ENCODE results near the gene UEVLD. TPM values are rescaled to one million over a fixed set of nuclear protein-coding genes. Genes with fewer than 3 reads are reported as not detected.
A peak's percentile ranks its signal among the peaks of the same experiment; 100 is the strongest.

UEVLD gene
- total RNA-seq, 2 experiments from 2014 or later = 13.4 to 14.4 TPM

- Mint-ChIP-seq H3K4me1 (ENCODE audit: low read depth) (peaks cover 6% of the 10 kb centered on the region), H3K27me3 (ENCODE audit: low read depth) (no peaks in the 10 kb centered on the region), H3K4me3 (no peak overlapping the region), H3K9me3 (ENCODE audit: insufficient read depth) (no peaks in the 10 kb centered on the region), H3K36me3 (ENCODE audit: low read depth) (peaks cover 7% of the 10 kb centered on the region), H3K27ac (no peak overlapping the region)
- DNase-seq (no peak), ATAC-seq (no peak)
- ChIA-PET POLR2A (no interaction called here), CTCF (interaction anchor here (1.2 to 1.7 kb wide), 2 partner anchors 118 to 212 kb away, joined by 4 to 5 read pairs; partner anchors contain the start of gene HPS5)
These were observed 55.2 kb downstream of the UEVLD start for GRCh38 chr11:18533365-18533764.

- ChIA-PET CTCF (interaction anchor here (0.7 to 3.6 kb wide), 9 partner anchors 13 to 283 kb away, joined by 3 to 20 read pairs (median 4); no protein-coding TSS in a partner anchor), POLR2A (interaction anchor here (0.9 to 2.4 kb wide), 11 partner anchors 16 to 425 kb away, joined by 3 to 29 read pairs (median 6); partner anchors contain the start of genes GTF2H1, HPS5, LDHA and SPTY2D1)
- DNase-seq = no peak
- peaks cover 29% of the 10 kb centered on the region for H3K4me1 Mint-ChIP-seq (ENCODE audit: low read depth)
- no peaks in the 10 kb centered on the region for H3K9me3 Mint-ChIP-seq (ENCODE audit: insufficient read depth)
- no peaks in the 10 kb centered on the region for H3K27me3 Mint-ChIP-seq (ENCODE audit: low read depth)
- H3K27ac Mint-ChIP-seq = peak overlapping the region; percentile 99
- ATAC-seq = no peak
- H3K4me3 Mint-ChIP-seq = peak overlapping the region; percentile 99
- H3K36me3 Mint-ChIP-seq (ENCODE audit: low read depth) = peaks cover 23% of the 10 kb centered on the region
These were observed 61.0 kb downstream of the UEVLD start for GRCh38 chr11:18527512-18527911.

DNA sequence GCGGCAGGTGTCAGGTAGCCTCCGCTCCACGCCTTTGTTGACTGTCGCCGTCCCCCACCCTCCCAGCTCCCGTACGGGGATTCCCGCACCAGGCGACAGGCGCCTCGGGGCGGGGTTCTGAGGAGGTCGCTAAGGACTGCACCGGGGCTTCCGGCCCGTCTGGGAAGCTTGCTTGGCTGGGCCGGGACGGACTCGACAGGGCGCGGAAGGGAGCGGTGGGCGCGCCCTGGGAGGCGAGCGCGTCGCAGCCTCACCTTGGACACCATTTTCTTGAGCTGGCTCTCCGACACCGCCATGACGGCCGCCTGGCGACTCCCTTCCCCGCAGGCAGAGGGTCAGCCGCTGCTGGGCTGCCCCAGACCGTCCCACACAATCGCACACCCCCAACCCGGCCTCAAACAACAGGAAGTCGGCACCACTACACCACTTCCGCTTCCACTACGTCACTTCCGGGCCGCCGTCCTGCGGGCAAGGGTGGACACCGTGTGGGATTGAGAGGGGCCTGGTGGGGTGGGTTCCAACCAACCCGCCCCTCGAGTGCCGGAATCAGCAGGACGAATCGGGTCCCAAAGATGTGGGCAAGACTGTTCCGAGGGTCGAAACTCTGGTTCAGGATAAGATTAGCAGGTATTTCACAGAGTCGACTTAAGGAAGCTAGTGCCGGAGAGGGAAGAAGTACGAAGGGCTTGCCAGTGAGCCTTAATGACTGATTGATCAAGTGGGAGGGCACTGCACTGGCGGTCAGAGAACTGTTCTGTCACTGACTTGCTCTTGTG lies 61.8 kb downstream of the UEVLD start, which contains the start of gene TSG101:
TSG101 (minus strand) TSS at position 422 of the 776 bp plus-strand sequence; CDS start at position 296, 126 bp downstream.
- Mint-ChIP-seq H3K4me3 (peak within 1 kb of the TSS; percentile 99), H3K36me3 (ENCODE audit: low read depth) (peaks cover 31% of the 10 kb centered on the region), H3K9me3 (ENCODE audit: insufficient read depth) (no peaks in the 10 kb centered on the region), H3K4me1 (ENCODE audit: low read depth) (peaks cover 33% of the 10 kb centered on the region), H3K27me3 (ENCODE audit: low read depth) (no peaks in the 10 kb centered on the region), H3K27ac (peak within 1 kb of the TSS; percentile 99)
- ATAC-seq = peak; percentile 81
- CTCF ChIA-PET = interaction anchor here (0.7 to 3.6 kb wide), 16 partner anchors 14 to 420 kb away, joined by 3 to 20 read pairs (median 4); partner anchors contain the start of gene TMEM86A
- peak; percentile 93 for DNase-seq
- POLR2A ChIA-PET = interaction anchor here (0.6 to 2.4 kb wide), 22 partner anchors 9 to 1874 kb away, joined by 3 to 29 read pairs (median 4); partner anchors contain the start of genes GTF2H1, HPS5, LDHA and NUCB2

- CTCF ChIA-PET = interaction anchor here (0.8 to 3.6 kb wide), 10 partner anchors 14 to 420 kb away, joined by 3 to 20 read pairs (median 4); partner anchors contain the start of gene TMEM86A
- Mint-ChIP-seq H3K27ac (peak overlapping the region; percentile 99), H3K36me3 (ENCODE audit: low read depth) (peaks cover 28% of the 10 kb centered on the region), H3K9me3 (ENCODE audit: insufficient read depth) (no peaks in the 10 kb centered on the region), H3K4me1 (ENCODE audit: low read depth) (peaks cover 33% of the 10 kb centered on the region), H3K4me3 (peak overlapping the region; percentile 99), H3K27me3 (ENCODE audit: low read depth) (no peaks in the 10 kb centered on the region)
- DNase-seq (no peak), ATAC-seq (no peak)
- POLR2A ChIA-PET = interaction anchor here (0.6 to 2.4 kb wide), 19 partner anchors 9 to 1875 kb away, joined by 3 to 29 read pairs (median 4); partner anchors contain the start of genes GTF2H1, HPS5, LDHA and NUCB2
These were observed 62.4 kb downstream of the UEVLD start for GRCh38 chr11:18526130-18526520.

DNA sequence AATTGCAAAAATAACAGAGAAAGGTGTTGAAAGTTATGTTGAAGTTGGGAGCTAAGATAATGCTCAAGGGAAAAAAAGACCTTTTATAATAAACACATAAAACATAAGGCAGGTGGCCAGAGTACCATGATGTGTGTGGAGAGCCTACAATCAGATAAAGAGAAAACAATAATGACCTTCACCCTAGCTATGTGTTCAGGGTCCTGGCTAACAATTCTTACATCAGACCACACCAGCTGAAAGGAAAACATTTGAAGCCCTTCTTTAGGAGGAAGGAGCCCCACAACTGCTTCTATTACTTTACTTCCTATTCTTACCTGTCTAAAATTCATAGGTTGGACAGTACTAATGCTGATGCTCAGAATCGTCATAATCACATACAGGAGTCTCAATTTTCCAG lies 64.3 kb downstream of the UEVLD start:
- POLR2A ChIA-PET = interaction anchor here (0.7 kb wide), 1 partner anchor 487 kb away, joined by 3 read pairs; no protein-coding TSS in a partner anchor
- Mint-ChIP-seq H3K27me3 (ENCODE audit: low read depth) (no peaks in the 10 kb centered on the region), H3K36me3 (ENCODE audit: low read depth) (peaks cover 27% of the 10 kb centered on the region), H3K9me3 (ENCODE audit: insufficient read depth) (no peaks in the 10 kb centered on the region), H3K4me3 (no peak overlapping the region), H3K27ac (no peak overlapping the region), H3K4me1 (ENCODE audit: low read depth) (peaks cover 30% of the 10 kb centered on the region)
- DNase-seq = no peak
- CTCF ChIA-PET = interaction anchor here (0.8 to 2.8 kb wide), 4 partner anchors 9 to 280 kb away, joined by 3 to 8 read pairs (median 3); no protein-coding TSS in a partner anchor
- ATAC-seq = no peak

GRCh38 chr11:18523084-18523483 lies 65.5 kb downstream of the UEVLD start:
- no peaks in the 10 kb centered on the region for H3K27me3 Mint-ChIP-seq (ENCODE audit: low read depth)
- peaks cover 26% of the 10 kb centered on the region for H3K4me1 Mint-ChIP-seq (ENCODE audit: low read depth)
- H3K36me3 Mint-ChIP-seq (ENCODE audit: low read depth) = peaks cover 32% of the 10 kb centered on the region
- H3K9me3 Mint-ChIP-seq (ENCODE audit: insufficient read depth) = no peaks in the 10 kb centered on the region
- no peak for DNase-seq
- no peak overlapping the region for H3K4me3 Mint-ChIP-seq
- ChIA-PET CTCF (interaction anchor here (0.6 to 2.8 kb wide), 5 partner anchors 15 to 335 kb away, joined by 3 to 8 read pairs (median 3); partner anchors contain the start of gene LDHA), POLR2A (interaction anchor here (1.0 kb wide), 1 partner anchor 192 kb away, joined by 3 read pairs; no protein-coding TSS in a partner anchor)
- H3K27ac Mint-ChIP-seq = no peak overlapping the region
- no peak for ATAC-seq

- no peaks in the 10 kb centered on the region for H3K27me3 Mint-ChIP-seq (ENCODE audit: low read depth)
- DNase-seq = no peak
- H3K9me3 Mint-ChIP-seq (ENCODE audit: insufficient read depth) = no peaks in the 10 kb centered on the region
- H3K27ac Mint-ChIP-seq = no peak overlapping the region
- ChIA-PET POLR2A (interaction anchor here (1.0 kb wide), 1 partner anchor 192 kb away, joined by 3 read pairs; no protein-coding TSS in a partner anchor), CTCF (interaction anchor here (0.6 to 2.8 kb wide), 5 partner anchors 14 to 334 kb away, joined by 3 to 8 read pairs (median 3); partner anchors contain the start of gene LDHA)
- peaks cover 21% of the 10 kb centered on the region for H3K4me1 Mint-ChIP-seq (ENCODE audit: low read depth)
- peaks cover 29% of the 10 kb centered on the region for H3K36me3 Mint-ChIP-seq (ENCODE audit: low read depth)
- H3K4me3 Mint-ChIP-seq = no peak overlapping the region
- no peak for ATAC-seq
These were observed 66.1 kb downstream of the UEVLD start for GRCh38 chr11:18522388-18522787.

DNA sequence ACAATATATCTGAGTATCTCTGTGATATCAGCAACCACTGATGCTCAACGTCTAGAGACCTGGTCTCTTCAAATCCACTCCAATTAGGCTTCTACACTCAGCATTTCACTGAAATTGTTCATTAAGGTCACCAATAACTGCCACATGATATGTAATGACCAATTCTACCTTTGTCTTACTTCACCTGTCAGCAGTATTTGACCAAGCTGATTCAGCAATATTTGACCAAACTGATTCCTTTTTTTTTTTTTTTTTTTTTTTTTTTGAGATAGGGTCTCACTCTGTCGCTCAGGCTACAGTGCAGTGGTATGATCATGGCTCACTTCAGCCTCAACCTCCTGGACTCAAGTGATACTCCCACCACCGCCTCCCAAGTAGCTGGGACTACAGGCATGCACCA lies 67.4 kb downstream of the UEVLD start:
- peaks cover 24% of the 10 kb centered on the region for H3K36me3 Mint-ChIP-seq (ENCODE audit: low read depth)
- POLR2A ChIA-PET = no interaction called here

DNA sequence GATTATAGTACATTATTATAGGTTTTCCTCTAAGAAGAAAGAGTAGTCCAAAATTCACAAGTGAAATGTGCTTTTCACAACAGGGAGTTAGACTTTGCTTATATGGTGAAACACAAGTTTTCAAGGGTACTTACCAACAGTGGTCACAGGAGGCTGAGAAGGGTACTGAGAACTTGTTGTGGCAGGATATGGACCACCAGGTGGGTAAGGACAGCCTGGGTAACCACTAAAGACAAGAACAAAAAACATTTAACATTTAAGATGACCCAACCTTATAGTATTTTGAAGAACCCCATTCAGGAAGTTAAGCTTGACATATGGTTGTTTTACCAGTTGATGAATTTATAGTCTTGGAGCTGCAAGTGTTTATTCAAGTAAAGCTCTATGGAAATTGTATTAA lies 86.2 kb downstream of the UEVLD start:
- ChIA-PET POLR2A (no interaction called here), CTCF (no interaction called here)
- Mint-ChIP-seq H3K27ac (no peak overlapping the region), H3K36me3 (ENCODE audit: low read depth) (peaks cover 46% of the 10 kb centered on the region), H3K4me3 (no peak overlapping the region), H3K9me3 (ENCODE audit: insufficient read depth) (no peaks in the 10 kb centered on the region), H3K27me3 (ENCODE audit: low read depth) (no peaks in the 10 kb centered on the region), H3K4me1 (ENCODE audit: low read depth) (peaks cover 6% of the 10 kb centered on the region)
- ATAC-seq (no peak), DNase-seq (no peak)

More for the DNA sequence above, 67.4 kb downstream of the UEVLD start:
- H3K4me3 Mint-ChIP-seq = no peak overlapping the region
- H3K4me1 Mint-ChIP-seq (ENCODE audit: low read depth) = peaks cover 17% of the 10 kb centered on the region
- no peaks in the 10 kb centered on the region for H3K9me3 Mint-ChIP-seq (ENCODE audit: insufficient read depth)
- DNase-seq (no peak), ATAC-seq (no peak)
- no peaks in the 10 kb centered on the region for H3K27me3 Mint-ChIP-seq (ENCODE audit: low read depth)
- no peak overlapping the region for H3K27ac Mint-ChIP-seq
- CTCF ChIA-PET = interaction anchor here (0.8 kb wide), 1 partner anchor 406 kb away, joined by 4 read pairs; no protein-coding TSS in a partner anchor

DNA sequence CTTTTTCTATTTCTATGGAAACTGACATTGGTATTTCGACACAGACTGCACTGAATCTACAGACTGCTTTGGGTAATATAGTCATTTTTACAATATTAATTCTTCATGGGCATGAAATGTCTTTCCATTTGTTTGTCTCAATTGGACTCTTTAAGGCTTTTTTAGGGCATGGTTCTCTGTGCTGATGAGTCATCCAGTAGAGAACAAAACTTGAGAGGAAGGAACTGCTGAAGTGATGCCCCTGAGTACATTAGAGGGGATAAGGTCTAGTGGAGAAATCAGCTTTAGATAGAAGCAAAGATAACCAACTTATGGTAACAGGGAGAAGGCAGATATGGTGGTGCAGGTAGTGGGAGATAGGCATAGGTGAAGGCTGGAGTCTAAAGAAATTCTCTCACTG lies 86.9 kb downstream of the UEVLD start:
- no peak overlapping the region for H3K4me3 Mint-ChIP-seq
- H3K9me3 Mint-ChIP-seq (ENCODE audit: insufficient read depth) = no peaks in the 10 kb centered on the region
- DNase-seq (no peak), ATAC-seq (no peak)
- H3K36me3 Mint-ChIP-seq (ENCODE audit: low read depth) = peaks cover 42% of the 10 kb centered on the region
- no peaks in the 10 kb centered on the region for H3K27me3 Mint-ChIP-seq (ENCODE audit: low read depth)
- ChIA-PET POLR2A (no interaction called here), CTCF (no interaction called here)
- peaks cover 6% of the 10 kb centered on the region for H3K4me1 Mint-ChIP-seq (ENCODE audit: low read depth)
- H3K27ac Mint-ChIP-seq = no peak overlapping the region

- Mint-ChIP-seq H3K4me3 (no peak overlapping the region), H3K27me3 (ENCODE audit: low read depth) (no peaks in the 10 kb centered on the region), H3K36me3 (ENCODE audit: low read depth) (peaks cover 44% of the 10 kb centered on the region), H3K9me3 (ENCODE audit: insufficient read depth) (no peaks in the 10 kb centered on the region), H3K4me1 (ENCODE audit: low read depth) (peaks cover 6% of the 10 kb centered on the region), H3K27ac (no peak overlapping the region)
- no peak for DNase-seq
- POLR2A ChIA-PET = no interaction called here
- CTCF ChIA-PET = no interaction called here
- no peak for ATAC-seq
These were observed 90.5 kb downstream of the UEVLD start for GRCh38 chr11:18498039-18498438.

DNA sequence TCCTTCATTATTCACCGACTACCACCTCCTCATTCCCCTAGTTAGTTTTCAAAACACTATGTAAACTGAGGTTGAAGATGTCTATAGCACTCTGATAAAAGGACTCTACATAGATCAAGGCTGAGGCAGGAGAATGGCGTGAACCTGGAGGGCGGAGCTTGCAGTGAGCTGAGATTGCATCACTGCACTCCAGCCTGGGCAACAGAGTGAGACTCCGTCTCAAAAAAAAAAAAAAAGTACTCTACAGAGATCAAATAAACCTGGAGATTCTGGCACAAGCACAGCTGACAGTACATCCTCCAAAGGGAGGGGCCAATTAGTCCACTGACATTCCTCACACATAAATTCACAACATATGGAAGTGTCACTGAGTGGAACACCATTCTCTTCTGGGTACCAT lies 92.8 kb downstream of the UEVLD start:
- POLR2A ChIA-PET = no interaction called here
- no peak overlapping the region for H3K27ac Mint-ChIP-seq
- CTCF ChIA-PET = no interaction called here

More for the DNA sequence above, 92.8 kb downstream of the UEVLD start:
- Mint-ChIP-seq H3K27me3 (ENCODE audit: low read depth) (no peaks in the 10 kb centered on the region), H3K4me1 (ENCODE audit: low read depth) (no peaks in the 10 kb centered on the region), H3K9me3 (ENCODE audit: insufficient read depth) (no peaks in the 10 kb centered on the region), H3K36me3 (ENCODE audit: low read depth) (peaks cover 28% of the 10 kb centered on the region), H3K4me3 (no peak overlapping the region)
- no peak for ATAC-seq
- DNase-seq = no peak
